SK-N-SH treated with all-trans-retinoic acid at 6 μM for 48 hours (cell line): ENCODE data around the gene LATS1.
A peak's percentile ranks its signal among the peaks of the same experiment; 100 is the strongest.
"Not testable (repeated sequence)": the region's sequence is repeated elsewhere in the genome, so short reads cannot be mapped to it uniquely, and the experiment has no call there.

Experiments
- ATAC-seq: fragments of 200-7000 bp; cut with Tn5 transposase; 3 replicates; pipeline ENCODE4 v1.9.1; 2020; ENCODE audit warnings: mild to moderate bottlenecking, moderate library complexity
- BACH2 ChIP-seq: fragments of 250-450 bp; sonication (Bioruptor Pico); IDR thresholded peaks from 2 replicates; pipeline ENCODE4 v1.9.0; 2021; ENCODE audit warnings: mild to moderate bottlenecking, borderline replicate concordance
- CSDC2 ChIP-seq: fragments of 250-450 bp; sonication (Bioruptor Pico); IDR thresholded peaks from 2 replicates; pipeline ENCODE4 v1.5.0; 2020; ENCODE audit warnings: mild to moderate bottlenecking, moderate library complexity
- ESRRG ChIP-seq: fragments of 250-450 bp; sonication (Bioruptor Pico); IDR thresholded peaks from 2 replicates; pipeline ENCODE4 v1.6.1; 2021; ENCODE audit warnings: mild to moderate bottlenecking
- GLIS3 ChIP-seq: fragments of 250-450 bp; sonication (Bioruptor Pico); IDR thresholded peaks from 2 replicates; pipeline ENCODE4 v1.5.0; 2020; ENCODE audit warnings: mild to moderate bottlenecking, moderate library complexity
- PPARA ChIP-seq: fragments of 250-450 bp; sonication (Bioruptor Pico); IDR thresholded peaks from 2 replicates; pipeline ENCODE4 v1.5.0; 2020; ENCODE audit warnings: mild to moderate bottlenecking, borderline replicate concordance
- RARB ChIP-seq: fragments of 250-450 bp; sonication (Bioruptor Pico); IDR thresholded peaks from 2 replicates; pipeline ENCODE4 v1.8.0; 2021; ENCODE audit warnings: mild to moderate bottlenecking, moderate library complexity
- SNAI2 ChIP-seq: fragments of 250-450 bp; sonication (Bioruptor Pico); IDR thresholded peaks from 2 replicates; pipeline ENCODE4 v1.5.0; 2020; ENCODE audit warnings: mild to moderate bottlenecking, moderate library complexity
- TCF4 ChIP-seq: fragments of 250-450 bp; sonication (Bioruptor Pico); IDR thresholded peaks from 2 replicates; pipeline ENCODE4 v1.8.0; 2021; ENCODE audit warnings: mild to moderate bottlenecking, moderate library complexity, borderline replicate concordance
- ZC3H10 ChIP-seq: fragments of 250-450 bp; sonication (Bioruptor Pico); IDR thresholded peaks from 2 replicates; pipeline ENCODE4 v1.5.1; 2021; ENCODE audit warnings: mild to moderate bottlenecking, moderate library complexity
- ZFP3 ChIP-seq: fragments of 250-450 bp; sonication (Bioruptor Pico); IDR thresholded peaks from 2 replicates; pipeline ENCODE4 v1.5.0; 2020; ENCODE audit warnings: mild to moderate bottlenecking, moderate library complexity
- ZFP30 ChIP-seq: fragments of 450-650 bp; formaldehyde crosslinking; IDR thresholded peaks from 2 replicates; pipeline ENCODE4 v1.5.0; 2022; ENCODE audit warnings: mild to moderate bottlenecking, moderate library complexity
- ZNF70 ChIP-seq: fragments of 450-650 bp; formaldehyde crosslinking; IDR thresholded peaks from 2 replicates; pipeline ENCODE4 v1.5.0; 2020; ENCODE audit warnings: mild to moderate bottlenecking, moderate library complexity
- ZNF8 ChIP-seq: fragments of 450-650 bp; formaldehyde crosslinking; IDR thresholded peaks from 2 replicates; pipeline ENCODE4 v1.5.0; 2020; ENCODE audit warnings: mild to moderate bottlenecking, moderate library complexity
- TF ChIP-seq, protein P1 (sequence below): fragments of 250-450 bp; sonication (Bioruptor Pico); IDR thresholded peaks from 2 replicates; pipeline ENCODE4 v1.8.0; 2020; ENCODE audit warnings: mild to moderate bottlenecking, moderate library complexity, borderline replicate concordance
- TF ChIP-seq, protein P2 (sequence below): fragments of 250-450 bp; sonication (Bioruptor Pico); IDR thresholded peaks from 2 replicates; pipeline ENCODE4 v1.5.0; 2020; ENCODE audit warnings: mild to moderate bottlenecking, moderate library complexity
- TF ChIP-seq, protein P3 (sequence below): fragments of 250-450 bp; sonication (Bioruptor Pico); IDR thresholded peaks from 2 replicates; pipeline ENCODE4 v1.5.1; 2020; ENCODE audit warnings: low read depth, mild to moderate bottlenecking, moderate library complexity
- TF ChIP-seq, protein P4 (sequence below): fragments of 250-450 bp; sonication (Bioruptor Pico); IDR thresholded peaks from 2 replicates; pipeline ENCODE4 v1.8.0; 2021; ENCODE audit warnings: low read depth, mild to moderate bottlenecking, moderate library complexity, borderline replicate concordance

The LATS1 gene

DNA sequence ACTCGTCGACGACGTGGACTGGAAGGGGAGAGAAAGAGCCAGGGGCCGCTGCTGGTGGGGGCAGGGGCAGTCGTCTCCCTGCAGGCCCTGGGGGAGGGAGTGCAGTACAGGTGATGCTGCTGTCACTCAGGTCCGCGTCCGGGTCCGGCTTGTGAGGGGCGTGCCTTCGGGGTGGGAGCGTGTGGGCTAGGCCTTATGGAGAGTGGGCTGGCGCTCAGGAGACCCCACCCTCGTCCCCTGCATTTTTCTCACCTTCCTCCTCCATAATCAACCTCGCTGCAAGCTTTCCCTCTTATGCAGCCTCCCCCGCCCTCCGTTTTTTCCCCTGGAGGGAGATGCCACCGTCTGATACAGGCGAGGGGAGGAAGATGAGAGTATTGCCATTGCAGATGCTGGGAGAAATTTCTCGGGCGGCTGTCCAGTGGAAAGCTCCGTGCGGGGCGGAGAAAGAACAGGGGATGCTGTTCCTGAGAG is 32.3 kb upstream of the LATS1 start (continued):
- TF ChIP-seq, protein P1, sequence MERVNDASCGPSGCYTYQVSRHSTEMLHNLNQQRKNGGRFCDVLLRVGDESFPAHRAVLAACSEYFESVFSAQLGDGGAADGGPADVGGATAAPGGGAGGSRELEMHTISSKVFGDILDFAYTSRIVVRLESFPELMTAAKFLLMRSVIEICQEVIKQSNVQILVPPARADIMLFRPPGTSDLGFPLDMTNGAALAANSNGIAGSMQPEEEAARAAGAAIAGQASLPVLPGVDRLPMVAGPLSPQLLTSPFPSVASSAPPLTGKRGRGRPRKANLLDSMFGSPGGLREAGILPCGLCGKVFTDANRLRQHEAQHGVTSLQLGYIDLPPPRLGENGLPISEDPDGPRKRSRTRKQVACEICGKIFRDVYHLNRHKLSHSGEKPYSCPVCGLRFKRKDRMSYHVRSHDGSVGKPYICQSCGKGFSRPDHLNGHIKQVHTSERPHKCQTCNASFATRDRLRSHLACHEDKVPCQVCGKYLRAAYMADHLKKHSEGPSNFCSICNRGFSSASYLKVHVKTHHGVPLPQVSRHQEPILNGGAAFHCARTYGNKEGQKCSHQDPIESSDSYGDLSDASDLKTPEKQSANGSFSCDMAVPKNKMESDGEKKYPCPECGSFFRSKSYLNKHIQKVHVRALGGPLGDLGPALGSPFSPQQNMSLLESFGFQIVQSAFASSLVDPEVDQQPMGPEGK (CRISPR knock-in tag) = no peak
- TF ChIP-seq ZNF70 = no peak

DNA sequence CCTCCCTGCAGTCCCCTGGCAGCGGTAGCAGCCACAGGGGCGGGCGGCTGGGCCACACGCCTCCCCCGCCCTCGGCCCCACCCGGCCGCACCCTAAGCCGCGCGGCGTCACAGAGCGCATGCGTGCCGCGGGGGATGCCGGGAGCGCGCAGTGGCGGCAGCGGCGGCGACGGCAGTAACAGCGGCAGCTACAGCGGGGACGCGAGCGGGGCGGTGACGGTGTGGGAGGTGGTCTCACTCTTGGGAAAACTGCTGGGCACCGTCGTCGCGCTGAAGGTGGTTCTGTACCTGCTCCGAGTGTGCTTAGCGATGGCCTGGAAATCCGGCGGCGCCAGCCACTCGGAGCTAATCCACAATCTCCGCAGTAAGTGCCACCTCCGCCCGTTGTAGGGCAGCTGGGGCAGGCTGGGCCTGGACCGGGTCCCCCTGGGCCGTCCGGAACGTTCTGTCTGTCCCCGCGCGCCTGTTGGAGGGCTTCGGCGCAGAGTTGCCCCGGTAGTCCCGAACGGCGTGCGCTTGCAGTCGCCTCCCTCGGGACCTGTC is 31.8 kb upstream of the LATS1 start, which contains the start of gene PCMT1:
PCMT1 (plus strand) TSS at position 148 of the 542 bp plus-strand sequence; CDS start at position 309, 161 bp downstream.
- peak; percentile 83 for ATAC-seq
- TF ChIP-seq PPARA (CRISPR knock-in tag) = no peak
- TF ChIP-seq SNAI2 (CRISPR knock-in tag) = no peak
- TF ChIP-seq ZNF70 = no peak
- no peak for TF ChIP-seq BACH2
- TF ChIP-seq ESRRG = no peak
- no peak for TF ChIP-seq ZFP30 (CRISPR knock-in tag)
- TF ChIP-seq ZFP3 (CRISPR knock-in tag) = no peak
- TF ChIP-seq ZNF8 = no peak
- TF ChIP-seq CSDC2 (CRISPR knock-in tag) = no peak
- TF ChIP-seq, protein P2, sequence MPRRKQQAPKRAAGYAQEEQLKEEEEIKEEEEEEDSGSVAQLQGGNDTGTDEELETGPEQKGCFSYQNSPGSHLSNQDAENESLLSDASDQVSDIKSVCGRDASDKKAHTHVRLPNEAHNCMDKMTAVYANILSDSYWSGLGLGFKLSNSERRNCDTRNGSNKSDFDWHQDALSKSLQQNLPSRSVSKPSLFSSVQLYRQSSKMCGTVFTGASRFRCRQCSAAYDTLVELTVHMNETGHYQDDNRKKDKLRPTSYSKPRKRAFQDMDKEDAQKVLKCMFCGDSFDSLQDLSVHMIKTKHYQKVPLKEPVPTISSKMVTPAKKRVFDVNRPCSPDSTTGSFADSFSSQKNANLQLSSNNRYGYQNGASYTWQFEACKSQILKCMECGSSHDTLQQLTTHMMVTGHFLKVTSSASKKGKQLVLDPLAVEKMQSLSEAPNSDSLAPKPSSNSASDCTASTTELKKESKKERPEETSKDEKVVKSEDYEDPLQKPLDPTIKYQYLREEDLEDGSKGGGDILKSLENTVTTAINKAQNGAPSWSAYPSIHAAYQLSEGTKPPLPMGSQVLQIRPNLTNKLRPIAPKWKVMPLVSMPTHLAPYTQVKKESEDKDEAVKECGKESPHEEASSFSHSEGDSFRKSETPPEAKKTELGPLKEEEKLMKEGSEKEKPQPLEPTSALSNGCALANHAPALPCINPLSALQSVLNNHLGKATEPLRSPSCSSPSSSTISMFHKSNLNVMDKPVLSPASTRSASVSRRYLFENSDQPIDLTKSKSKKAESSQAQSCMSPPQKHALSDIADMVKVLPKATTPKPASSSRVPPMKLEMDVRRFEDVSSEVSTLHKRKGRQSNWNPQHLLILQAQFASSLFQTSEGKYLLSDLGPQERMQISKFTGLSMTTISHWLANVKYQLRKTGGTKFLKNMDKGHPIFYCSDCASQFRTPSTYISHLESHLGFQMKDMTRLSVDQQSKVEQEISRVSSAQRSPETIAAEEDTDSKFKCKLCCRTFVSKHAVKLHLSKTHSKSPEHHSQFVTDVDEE (CRISPR knock-in tag) = no peak

DNA sequence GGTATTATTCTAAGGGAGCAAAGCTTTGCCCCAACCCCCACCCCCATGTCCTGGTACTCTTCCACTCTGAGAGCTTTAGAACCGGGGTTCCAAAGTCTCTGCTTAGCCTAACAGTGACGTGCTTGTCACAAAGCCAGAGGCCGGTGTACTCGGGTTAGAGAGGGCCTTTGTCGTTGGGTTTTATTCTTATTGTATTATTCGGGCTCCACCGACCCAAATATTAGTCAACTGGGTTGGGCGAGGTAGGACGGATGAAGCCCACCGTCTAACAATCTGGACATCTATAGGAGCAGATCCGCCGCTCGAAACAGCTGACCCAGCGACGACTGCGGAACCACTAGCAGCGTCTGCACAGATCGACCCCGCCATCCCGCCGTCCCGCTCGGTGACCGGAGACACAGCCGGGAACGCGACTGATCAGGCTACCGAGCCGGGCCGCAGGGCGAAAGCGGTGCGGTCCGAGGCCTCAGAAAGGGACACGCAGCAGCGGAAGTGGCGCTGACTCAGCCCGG is 31.2 kb upstream of the LATS1 start:
- ATAC-seq = not testable (repeated sequence)

DNA sequence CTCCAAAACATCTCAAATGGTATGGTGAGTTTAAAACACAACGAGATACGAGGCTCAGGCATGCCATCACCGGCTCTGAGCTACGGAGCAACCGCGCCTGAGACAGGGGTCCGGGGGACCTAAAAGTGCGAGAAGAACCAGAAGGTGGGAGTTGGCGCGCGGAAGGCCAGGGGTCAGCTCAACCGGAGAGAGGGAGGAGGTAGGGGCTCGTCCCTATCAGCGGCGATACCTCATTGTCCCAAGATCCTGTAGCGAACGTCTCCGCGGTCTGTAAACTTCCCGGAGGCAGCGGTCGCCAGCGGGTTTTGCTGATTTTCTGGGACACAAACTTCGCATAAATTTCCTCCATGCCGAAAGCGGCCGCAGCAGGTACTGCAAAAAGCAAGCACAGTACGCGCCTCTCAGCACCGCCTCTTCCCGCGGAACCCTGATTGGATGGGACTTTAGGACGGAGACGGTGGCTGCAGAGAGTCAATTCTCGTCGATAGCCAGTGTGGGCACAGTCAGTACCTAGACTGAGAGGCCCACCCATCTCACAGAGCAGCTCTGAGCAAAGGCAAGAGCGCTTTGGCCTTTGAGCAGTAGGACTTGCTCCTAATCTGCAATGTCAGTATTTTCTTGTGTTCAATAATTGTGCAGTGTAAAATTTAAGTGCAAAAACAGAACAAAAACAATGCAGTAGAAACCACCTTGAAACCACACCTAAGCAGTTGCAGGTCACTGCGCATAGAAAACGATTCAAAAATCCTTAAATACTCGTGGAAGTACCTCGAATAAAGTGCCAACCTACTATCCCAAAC is 28.4 kb upstream of the LATS1 start, which contains the start of gene NUP43:
NUP43 (minus strand) TSS at position 383 of the 800 bp plus-strand sequence; CDS start at position 349, 34 bp downstream.
- ATAC-seq = peak; percentile 74
- TF ChIP-seq PPARA (CRISPR knock-in tag) = no peak
- TF ChIP-seq TCF4 (CRISPR knock-in tag) = no peak
- TF ChIP-seq, protein P2 (CRISPR knock-in tag) = no peak
- no peak for TF ChIP-seq RARB
- TF ChIP-seq ZFP3 (CRISPR knock-in tag) = peak; percentile 63; the same call in 1 of the 2 replicates

DNA sequence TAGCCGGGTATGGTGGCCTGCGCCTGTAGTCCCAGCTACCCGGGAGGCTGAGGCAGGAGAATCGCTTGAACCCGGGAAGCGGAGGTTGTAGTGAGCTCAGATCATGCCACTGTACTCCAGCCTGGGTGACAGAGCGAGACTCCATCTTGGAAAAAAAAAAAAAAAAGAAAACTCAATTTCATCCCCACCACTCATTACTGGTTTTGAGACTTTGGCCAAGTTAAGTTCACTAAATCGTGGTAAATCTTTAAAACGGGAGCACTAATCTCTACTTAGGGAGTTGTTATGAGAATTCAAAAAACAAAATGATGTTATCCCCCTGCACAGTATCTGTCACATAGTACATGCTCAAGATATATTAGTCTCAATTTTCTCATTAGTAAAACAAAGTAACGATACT is 27.4 kb upstream of the LATS1 start:
- not testable (repeated sequence) for ATAC-seq

DNA sequence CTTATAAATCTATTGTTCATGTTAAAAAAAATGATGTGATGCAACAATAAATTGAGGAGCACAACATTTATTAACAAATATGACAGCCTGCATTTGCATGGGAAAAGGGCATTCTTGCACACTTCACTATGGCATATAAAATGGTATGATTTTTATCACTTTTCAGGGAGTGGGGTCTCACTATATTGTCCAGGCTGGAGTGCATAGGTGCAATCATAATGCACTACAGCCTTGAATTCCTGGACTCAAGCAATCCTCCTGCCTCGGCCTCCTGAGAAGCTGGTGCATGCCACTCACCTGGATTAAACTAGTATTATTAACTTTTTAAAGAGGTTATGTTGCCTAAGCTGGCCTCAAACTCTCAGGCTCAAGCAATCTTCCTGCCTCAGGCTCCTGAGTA is 17.0 kb upstream of the LATS1 start:
- ATAC-seq = no peak
- TF ChIP-seq ZNF70 (no peak), PPARA (CRISPR knock-in tag) (no peak), TCF4 (CRISPR knock-in tag) (no peak), SNAI2 (CRISPR knock-in tag) (no peak), ESRRG (no peak), ZFP3 (CRISPR knock-in tag) (no peak), GLIS3 (CRISPR knock-in tag) (no peak), ZNF8 (no peak), CSDC2 (CRISPR knock-in tag) (no peak), RARB (no peak), ZC3H10 (CRISPR knock-in tag) (no peak), BACH2 (no peak)
- TF ChIP-seq, protein P3, sequence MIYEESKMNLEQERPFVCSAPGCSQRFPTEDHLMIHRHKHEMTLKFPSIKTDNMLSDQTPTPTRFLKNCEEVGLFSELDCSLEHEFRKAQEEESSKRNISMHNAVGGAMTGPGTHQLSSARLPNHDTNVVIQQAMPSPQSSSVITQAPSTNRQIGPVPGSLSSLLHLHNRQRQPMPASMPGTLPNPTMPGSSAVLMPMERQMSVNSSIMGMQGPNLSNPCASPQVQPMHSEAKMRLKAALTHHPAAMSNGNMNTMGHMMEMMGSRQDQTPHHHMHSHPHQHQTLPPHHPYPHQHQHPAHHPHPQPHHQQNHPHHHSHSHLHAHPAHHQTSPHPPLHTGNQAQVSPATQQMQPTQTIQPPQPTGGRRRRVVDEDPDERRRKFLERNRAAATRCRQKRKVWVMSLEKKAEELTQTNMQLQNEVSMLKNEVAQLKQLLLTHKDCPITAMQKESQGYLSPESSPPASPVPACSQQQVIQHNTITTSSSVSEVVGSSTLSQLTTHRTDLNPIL (CRISPR knock-in tag) = no peak
- TF ChIP-seq, protein P4, sequence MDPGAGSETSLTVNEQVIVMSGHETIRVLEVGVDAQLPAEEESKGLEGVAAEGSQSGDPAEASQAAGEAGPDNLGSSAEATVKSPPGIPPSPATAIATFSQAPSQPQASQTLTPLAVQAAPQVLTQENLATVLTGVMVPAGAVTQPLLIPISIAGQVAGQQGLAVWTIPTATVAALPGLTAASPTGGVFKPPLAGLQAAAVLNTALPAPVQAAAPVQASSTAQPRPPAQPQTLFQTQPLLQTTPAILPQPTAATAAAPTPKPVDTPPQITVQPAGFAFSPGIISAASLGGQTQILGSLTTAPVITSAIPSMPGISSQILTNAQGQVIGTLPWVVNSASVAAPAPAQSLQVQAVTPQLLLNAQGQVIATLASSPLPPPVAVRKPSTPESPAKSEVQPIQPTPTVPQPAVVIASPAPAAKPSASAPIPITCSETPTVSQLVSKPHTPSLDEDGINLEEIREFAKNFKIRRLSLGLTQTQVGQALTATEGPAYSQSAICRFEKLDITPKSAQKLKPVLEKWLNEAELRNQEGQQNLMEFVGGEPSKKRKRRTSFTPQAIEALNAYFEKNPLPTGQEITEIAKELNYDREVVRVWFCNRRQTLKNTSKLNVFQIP (CRISPR knock-in tag) = no peak
